K562 (cell line): ENCODE data around the gene SIM1. TPM values are rescaled to one million over a fixed set of nuclear protein-coding genes. Genes with fewer than 3 reads are reported as not detected.

Experiments used
- ARID4B ChIP-seq: sonication (generic); formaldehyde crosslinking; IDR thresholded peaks from 2 replicates; pipeline ENCODE4 v1.8.0; 2022; ENCODE audit warnings: mild to moderate bottlenecking, missing genetic modification reagents
- BHLHE40 ChIP-seq: IDR thresholded peaks from 2 replicates; pipeline ENCODE4 v1.6.1; 2011; ENCODE audit warnings: low read length, improper control_type of control experiment
- BRD4 ChIP-seq: fragments of 200-600 bp; sonication (generic); IDR thresholded peaks from 2 replicates; pipeline ENCODE4 v1.6.1; 2017; ENCODE audit warnings: inconsistent platforms
- CBX3 ChIP-seq, 2 experiments: IDR thresholded peaks; 1 replicate in 1 of 2; 2 replicates in 1 of 2; pipeline ENCODE4 v1.6.1; 2012; ENCODE audit warnings: inconsistent platforms in 2 of 2, low read length in 2 of 2, borderline replicate concordance in 1 of 2, control low read depth in 1 of 2
- HINFP ChIP-seq: fragments of 450-650 bp; conservative IDR thresholded peaks from 2 replicates; pipeline ENCODE4 v1.6.1; 2016; ENCODE audit warnings: missing genetic modification characterization, low read depth, mild to moderate bottlenecking, control low read depth, missing compliant biosample characterization
- HSF4 ChIP-seq: fragments of 250-450 bp; sonication (Bioruptor Pico); IDR thresholded peaks from 2 replicates; pipeline ENCODE4 v2.1.2; 2022; ENCODE audit warnings: mild to moderate bottlenecking, moderate library complexity, borderline replicate concordance
- LARP7 ChIP-seq: fragments of 450-650 bp; IDR thresholded peaks from 2 replicates; pipeline ENCODE4 v1.6.1; 2016
- PML ChIP-seq: IDR thresholded peaks from 2 replicates; pipeline ENCODE4 v1.6.1; 2012; ENCODE audit warnings: low read length, inconsistent platforms
- TEAD1 ChIP-seq, 2 experiments: fragments of 450-650 bp in 1 of 2; sonication (generic) in 1 of 2; formaldehyde crosslinking; IDR thresholded peaks; 2 replicates each; pipeline versions ENCODE4 v1.4.0 to v1.8.0; 2020 to 2022; ENCODE audit warnings: mild to moderate bottlenecking in 2 of 2, missing genetic modification reagents in 1 of 2
- ZKSCAN1 ChIP-seq: fragments of 150-350 bp; IDR thresholded peaks from 2 replicates; pipeline ENCODE4 v1.6.1; 2016; ENCODE audit warnings: low read depth, low read length
- ZNF282 ChIP-seq: sonication (generic); formaldehyde crosslinking; IDR thresholded peaks from 2 replicates; pipeline ENCODE4 v1.8.1; 2023; ENCODE audit warnings: missing genetic modification reagents
- ZNF561 ChIP-seq: fragments of 450-650 bp; formaldehyde crosslinking; conservative IDR thresholded peaks from 2 replicates; pipeline ENCODE4 v1.4.0; 2020; ENCODE audit warnings: mild to moderate bottlenecking, moderate library complexity
- ZNF655 ChIP-seq: fragments of 250-450 bp; sonication (Bioruptor Pico); IDR thresholded peaks from 2 replicates; pipeline ENCODE4 v1.5.0; 2021
- polyA plus RNA-seq, 8 experiments: library from polyadenylated mRNA; depleted of rRNA in 4 of 8; stranded (reverse) in 5 of 8; unstranded in 3 of 8; fragments of >200 nt; fragmentation: Nextera tagmentation in 2 of 8; fragmentation: Illumina TruSeq in 1 of 8; extraction: Ambion mirVana in 2 of 8; extraction: Trizol in 1 of 8; gene quantifications; 2 replicates each; pipeline versions ENCODE4 v1.2.1 to v1.2.3, GENCODE V29; 2011 to 2014; ENCODE audit warnings: inconsistent platforms in 1 of 8, missing spikeins in 1 of 8
- total RNA-seq, 7 experiments: library from RNA; depleted of rRNA in 6 of 7; stranded (reverse); fragments of >200 nt in 6 of 7; fragmentation: Illumina TruSeq in 2 of 7; extraction: Trizol in 2 of 7; gene quantifications; 2 replicates each; pipeline versions ENCODE4 v1.2.1 to v1.2.3, GENCODE V29; 2011 to 2021; ENCODE audit warnings: low replicate concordance in 1 of 7

Gene SIM1
- total and polyA plus RNA-seq, 9 of the 15 experiments (the other 6 are each of a cell fraction or from before 2014, with no cell fraction given), result not detected

- TF ChIP-seq ARID4B (CRISPR knock-in tag) (no peak), BHLHE40 (no peak), HINFP (tag) (no peak), LARP7 (no peak), ZNF561 (no peak), ZNF282 (CRISPR knock-in tag) (no peak), HSF4 (no peak), ZNF655 (no peak), BRD4 (no peak), PML (no peak), CBX3 (IDR thresholded peaks at IDR 0.05; ENCODE audit: borderline replicate concordance in 1 of 2, low read length in 2 of 2) (no peak), ZKSCAN1 (no peak), TEAD1 (CRISPR knock-in tag; IDR thresholded peaks at IDR 0.05) (no peak)
These were observed 47.6 kb upstream of the SIM1 start (continued) for GRCh38 chr6:100512203-100512862.
